Colonic mucosa (tissue), 4 donors: ENCODE data around the gene PKN2. TPM values are rescaled to one million over a fixed set of nuclear protein-coding genes. Genes with fewer than 3 reads are reported as not detected.

Source experiments
- DNase-seq: peaks from one replicate; pipeline ENCODE4 v3.0.0-alpha.2; 2020
- H3K27ac ChIP-seq: fragments of 200-600 bp; one replicate; pipeline ENCODE4 v1.8.0; 2021
- H3K27me3 ChIP-seq: fragments of 200-600 bp; one replicate; pipeline ENCODE4 v1.8.0; 2021
- H3K36me3 ChIP-seq: fragments of 200-600 bp; one replicate; pipeline ENCODE4 v1.8.0; 2021
- H3K4me1 ChIP-seq: fragments of 200-600 bp; one replicate; pipeline ENCODE4 v1.8.0; 2021; ENCODE audit warnings: mild to moderate bottlenecking
- H3K4me3 ChIP-seq: fragments of 200-600 bp; one replicate; pipeline ENCODE4 v1.8.0; 2021
- H3K9ac ChIP-seq, 2 donors: one replicate each; pipeline ENCODE4 v1.7.0; 2013; ENCODE audit warnings: control low read depth in 2 of 2, low read depth in 2 of 2, low read length in 2 of 2
- H3K9me3 ChIP-seq: fragments of 200-600 bp; one replicate; pipeline ENCODE4 v1.8.0; 2021
- CTCF ChIP-seq: fragments of 200-600 bp; IDR thresholded peaks from one replicate; pipeline ENCODE4 v1.8.0; 2022; ENCODE audit warnings: antibody characterized with exemption, mild to moderate bottlenecking
- intact Hi-C: fragments of 100-400 bp; cut with DNase I; formaldehyde crosslinking; loops from one replicate; pipeline ENCODE4 v1.14.1; 2022
- total RNA-seq, 2 donors: library from RNA; stranded (reverse); fragmentation: NEBNext Ultra II Directional in 1 of 2; extraction: Animal tissue kit (Norgen Biotek cat#: 25700) in 1 of 2; gene quantifications; one replicate each; pipeline ENCODE4 v1.2.1, GENCODE V29; 2021
- donor health status: healthy.
- donor health status: DM: no; HTN: no; CAD: no.
- donor health status: DM: no; HTN: no; CAD: no.

The PKN2 gene
- total RNA-seq, 2 donors from 2014 or later = 41.1 to 60.5 TPM

GRCh38 chr1:88753506-88753905, 69.4 kb downstream of the PKN2 start:
- Histone ChIP-seq H3K36me3 (no peaks in the 10 kb centered on the region), H3K4me1 (no peaks in the 10 kb centered on the region), H3K27ac (no peak overlapping the region), H3K9ac (no peak overlapping the region), H3K9me3 (no peaks in the 10 kb centered on the region), H3K4me3 (no peak overlapping the region), H3K27me3 (no peaks in the 10 kb centered on the region)
- intact Hi-C loops = no loop called here
- TF ChIP-seq CTCF = no peak
- no peak for DNase-seq

- intact Hi-C loops = no loop called here
- no peak overlapping the region for H3K4me3 ChIP-seq
- H3K4me1 ChIP-seq = no peaks in the 10 kb centered on the region
- TF ChIP-seq CTCF = no peak
- no peak overlapping the region for H3K27ac ChIP-seq
- DNase-seq = no peak
- no peaks in the 10 kb centered on the region for H3K27me3 ChIP-seq
- H3K9ac ChIP-seq = no peak overlapping the region
- no peaks in the 10 kb centered on the region for H3K9me3 ChIP-seq
- H3K36me3 ChIP-seq = no peaks in the 10 kb centered on the region
Observed at GRCh38 chr1:88763649-88764406, 79.8 kb downstream of the PKN2 start.

- Histone ChIP-seq H3K4me3 (no peak overlapping the region), H3K9ac (no peak overlapping the region), H3K9me3 (no peaks in the 10 kb centered on the region), H3K36me3 (no peaks in the 10 kb centered on the region), H3K27me3 (no peaks in the 10 kb centered on the region), H3K4me1 (no peaks in the 10 kb centered on the region), H3K27ac (no peak overlapping the region)
- intact Hi-C loops = no loop called here
- TF ChIP-seq CTCF = no peak
- no peak for DNase-seq
Observed at GRCh38 chr1:88768187-88768586, 84.1 kb downstream of the PKN2 start.

GRCh38 chr1:88768816-88769215, 84.7 kb downstream of the PKN2 start:
- TF ChIP-seq CTCF = no peak
- H3K9ac ChIP-seq = no peak overlapping the region
- H3K9me3 ChIP-seq = no peaks in the 10 kb centered on the region
- H3K36me3 ChIP-seq = no peaks in the 10 kb centered on the region
- H3K27ac ChIP-seq = no peak overlapping the region
- no peak for DNase-seq
- H3K4me3 ChIP-seq = no peak overlapping the region
- no peaks in the 10 kb centered on the region for H3K4me1 ChIP-seq
- no peaks in the 10 kb centered on the region for H3K27me3 ChIP-seq
- intact Hi-C loops = no loop called here

DNA sequence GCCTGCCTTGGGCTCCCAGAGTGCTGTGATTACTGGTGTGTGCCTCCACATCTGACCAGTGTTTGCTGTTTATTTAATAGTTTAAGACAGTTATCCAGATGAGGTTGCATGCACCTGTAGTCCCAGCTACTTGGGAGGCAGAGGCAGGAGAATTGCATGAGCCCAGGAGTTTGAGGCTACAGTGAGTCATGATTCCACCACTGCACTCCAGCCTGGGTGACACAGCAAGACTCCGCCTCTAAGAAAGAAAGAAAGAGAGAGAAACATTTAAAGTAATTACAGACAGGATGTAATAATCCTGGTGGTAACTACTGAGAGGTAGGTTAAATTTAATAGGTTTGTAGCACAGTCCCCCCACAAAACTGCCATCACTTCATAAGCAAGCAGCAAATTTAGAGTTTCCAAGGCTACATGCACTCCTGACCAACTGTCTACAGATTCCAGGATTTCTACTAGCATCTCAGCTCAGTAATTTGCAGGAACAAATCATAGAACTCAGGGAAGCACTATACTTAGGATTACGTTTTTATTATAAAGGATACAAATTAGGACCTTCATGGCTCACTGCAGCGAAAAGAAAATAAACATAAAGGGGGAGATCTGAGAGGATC, 89.6 kb downstream of the PKN2 start:
- peak overlapping the region in 1 of 2 donors; percentile 48 for H3K9ac ChIP-seq

More for the DNA sequence above, 89.6 kb downstream of the PKN2 start:
- Histone ChIP-seq H3K27ac (peak overlapping the region; percentile 70), H3K27me3 (no peaks in the 10 kb centered on the region), H3K4me1 (no peaks in the 10 kb centered on the region), H3K9me3 (no peaks in the 10 kb centered on the region), H3K4me3 (no peak overlapping the region), H3K36me3 (no peaks in the 10 kb centered on the region)
- intact Hi-C loops = no loop called here
- peak; percentile 40 for DNase-seq
- TF ChIP-seq CTCF = no peak
